HG02870 (cell line): ENCODE data around the gene EPHA1.
"Not testable (repeated sequence)": the region's sequence is repeated elsewhere in the genome, so short reads cannot be mapped to it uniquely, and the experiment has no call there.

Experiments
- ATAC-seq: cut with Tn5 transposase; IDR thresholded peaks from one replicate; pipeline ENCODE4 v1.9.1; 2021; ENCODE audit warnings: mild to moderate bottlenecking, moderate library complexity; ENCODE audit not compliant: unreplicated experiment

The EPHA1 gene

DNA sequence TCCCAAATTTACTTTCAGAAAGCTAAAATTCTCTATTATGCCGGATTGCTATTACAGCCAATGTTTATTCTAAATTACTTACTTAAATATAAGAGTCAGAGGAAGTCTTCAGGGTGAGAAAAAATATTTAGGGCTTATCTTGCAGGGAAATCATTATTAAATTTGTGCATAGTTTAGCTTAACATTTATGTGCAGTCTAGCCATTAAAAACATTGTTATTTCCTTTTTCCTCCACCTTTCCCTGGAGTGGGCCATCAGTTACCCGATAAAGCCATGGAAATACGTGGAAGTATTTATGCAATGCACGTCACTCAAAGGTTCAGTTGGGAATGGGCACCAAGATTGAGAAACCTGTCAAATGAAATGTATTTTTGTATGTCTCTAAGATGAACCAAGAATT, 25.1 kb upstream of the EPHA1 start:
- ATAC-seq, result no peak

DNA sequence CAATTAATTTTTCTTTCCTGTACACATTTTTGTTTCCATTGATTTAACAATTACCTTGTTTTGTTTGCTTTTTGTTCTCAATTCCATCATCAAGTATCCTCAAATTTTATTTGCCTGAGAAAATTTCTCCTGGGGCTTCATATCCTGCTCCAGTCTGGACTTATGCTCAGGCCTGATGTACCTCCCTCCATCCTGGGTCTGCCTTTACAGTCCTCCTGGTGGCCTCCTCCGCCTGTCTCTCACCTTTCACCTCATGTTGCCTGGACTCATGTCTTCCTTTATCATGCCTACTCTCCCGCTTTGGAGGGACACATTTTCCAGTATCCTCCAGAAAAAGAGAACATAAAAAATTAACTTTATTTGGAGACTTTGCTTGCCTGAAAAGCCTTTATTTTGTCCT, 22.5 kb upstream of the EPHA1 start:
- no peak for ATAC-seq

DNA sequence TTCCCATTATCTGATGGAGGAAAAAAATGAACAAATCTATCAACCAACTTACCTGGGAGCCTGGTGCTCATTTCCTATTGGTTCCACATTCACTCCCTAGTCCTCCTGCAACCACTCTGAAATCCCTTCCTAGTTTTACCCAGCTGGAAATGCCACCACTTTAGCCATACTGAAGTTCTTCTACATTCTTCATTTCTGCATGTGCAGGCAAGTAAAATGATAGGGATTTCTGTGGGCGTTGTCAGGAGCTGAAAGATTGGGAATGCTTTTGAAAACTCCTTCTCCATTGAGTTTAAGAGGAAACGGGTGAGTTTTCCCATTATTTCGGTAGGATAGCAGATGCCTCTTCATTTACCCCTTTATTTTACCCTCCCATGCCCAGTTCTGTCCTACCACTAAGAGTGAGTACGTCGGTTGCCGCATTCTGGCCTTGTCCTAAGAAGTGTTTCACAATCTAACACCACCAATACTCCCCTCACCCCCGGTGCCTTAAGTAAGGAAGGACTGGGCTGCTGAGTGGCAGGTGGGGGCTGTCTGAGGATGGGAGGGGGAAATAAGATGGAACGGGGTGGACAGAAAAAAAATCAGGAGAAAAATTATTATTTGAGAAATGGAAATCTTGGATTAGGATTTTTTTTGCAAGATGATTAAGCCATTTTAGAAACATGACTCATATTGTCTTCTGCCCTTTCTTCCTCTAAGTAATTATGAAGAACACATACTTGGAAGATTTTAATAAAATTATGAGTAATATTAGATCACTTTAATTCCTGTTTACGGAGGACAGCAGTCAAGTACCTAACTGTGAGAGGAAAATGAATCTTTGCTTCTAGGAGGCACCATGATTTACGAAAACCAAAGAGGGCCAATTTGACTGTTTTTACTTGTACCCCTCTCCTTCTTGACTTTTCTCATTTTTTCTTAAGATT, 21.4 kb upstream of the EPHA1 start:
- ATAC-seq, result no peak

DNA sequence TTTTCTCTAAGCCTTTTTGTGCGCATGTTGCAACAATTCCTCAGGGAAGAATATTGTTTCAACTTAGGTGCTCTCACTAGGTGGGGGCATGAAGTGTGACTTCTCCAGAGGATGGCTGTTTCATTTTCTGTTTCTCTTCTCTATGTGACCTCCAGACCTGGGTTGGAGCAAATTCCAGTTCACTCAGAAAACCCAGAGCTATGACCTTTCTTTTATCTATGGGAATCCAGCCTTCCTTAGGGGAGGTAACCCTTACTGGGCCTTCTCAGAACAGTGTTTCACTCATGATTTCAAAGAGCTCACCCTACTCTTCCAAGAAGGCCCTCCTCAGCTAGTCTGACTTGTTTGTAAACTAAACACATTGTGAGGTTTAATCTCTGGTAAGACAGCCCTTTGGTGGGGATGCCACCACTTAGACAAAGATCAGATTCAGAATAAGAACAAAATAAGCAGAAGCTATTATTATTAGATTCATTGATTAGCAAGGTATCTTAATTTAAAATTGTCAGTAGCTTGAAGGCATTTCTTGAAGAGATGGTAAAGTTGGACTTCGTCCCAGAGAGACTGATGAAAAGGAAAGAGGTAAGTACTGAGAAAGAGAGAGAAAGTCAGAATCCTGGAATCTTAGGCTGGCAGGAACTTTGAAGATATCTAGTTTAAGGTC, 18.0 kb upstream of the EPHA1 start:
- no peak for ATAC-seq

DNA sequence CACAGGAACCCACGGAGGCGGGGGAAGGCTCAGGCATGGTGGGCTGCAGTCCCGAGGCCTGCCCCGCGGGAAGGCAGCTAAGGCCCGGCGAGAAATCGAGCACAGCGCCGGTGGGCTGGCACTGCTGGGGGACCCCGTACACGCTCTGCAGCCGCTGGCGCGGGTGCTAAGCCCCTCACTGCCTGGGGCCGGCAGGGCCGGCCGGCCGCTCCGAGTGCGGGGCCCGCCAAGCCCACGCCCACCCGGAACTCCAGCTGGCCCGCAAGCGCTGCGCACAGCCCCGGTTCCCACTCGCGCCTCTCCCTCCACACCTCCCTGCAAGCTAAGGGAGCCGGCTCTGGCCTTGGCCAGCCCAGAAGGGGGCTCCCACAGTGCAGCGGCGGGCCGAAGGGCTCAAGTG, 15.8 kb upstream of the EPHA1 start:
- ATAC-seq, result not testable (repeated sequence)

DNA sequence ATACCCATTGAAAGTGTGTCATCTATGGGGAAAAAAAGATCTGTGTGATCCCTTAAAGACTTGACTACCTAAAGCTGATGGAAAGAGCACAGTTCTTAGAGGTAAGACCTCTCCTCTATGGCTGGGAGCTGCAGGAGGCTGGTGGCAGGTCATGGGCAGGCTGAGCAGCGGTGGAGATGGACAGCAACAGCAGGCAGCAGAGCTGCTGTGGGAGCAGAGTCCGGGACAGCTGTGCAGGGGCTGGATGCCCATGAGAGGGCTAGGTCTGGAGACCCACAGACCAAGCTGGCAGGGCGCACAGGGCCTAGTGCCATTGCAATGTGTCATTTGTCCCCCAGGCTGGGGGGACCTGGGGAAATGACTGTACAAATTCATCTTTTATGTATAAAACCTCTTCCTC, 13.4 kb upstream of the EPHA1 start:
- ATAC-seq, result no peak

DNA sequence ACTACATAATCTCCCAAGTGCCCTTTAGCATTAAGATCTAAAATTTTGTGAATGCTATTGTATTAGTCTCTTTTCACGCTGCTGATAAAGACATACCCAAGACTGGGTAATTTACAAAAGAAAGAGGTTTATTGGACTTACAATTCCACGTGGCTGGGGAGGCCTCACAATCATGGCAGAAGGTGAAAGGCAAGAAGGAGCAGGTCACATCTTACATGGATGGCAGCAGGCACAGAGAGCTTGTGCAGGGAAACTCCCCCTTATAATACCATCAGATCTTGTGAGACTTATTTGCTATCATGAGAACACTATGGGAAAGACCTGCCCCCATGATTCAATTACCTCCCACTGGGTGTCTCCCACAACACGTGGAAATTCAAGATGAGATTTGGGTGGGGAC, 12.0 kb upstream of the EPHA1 start:
- ATAC-seq, result not testable (repeated sequence)

DNA sequence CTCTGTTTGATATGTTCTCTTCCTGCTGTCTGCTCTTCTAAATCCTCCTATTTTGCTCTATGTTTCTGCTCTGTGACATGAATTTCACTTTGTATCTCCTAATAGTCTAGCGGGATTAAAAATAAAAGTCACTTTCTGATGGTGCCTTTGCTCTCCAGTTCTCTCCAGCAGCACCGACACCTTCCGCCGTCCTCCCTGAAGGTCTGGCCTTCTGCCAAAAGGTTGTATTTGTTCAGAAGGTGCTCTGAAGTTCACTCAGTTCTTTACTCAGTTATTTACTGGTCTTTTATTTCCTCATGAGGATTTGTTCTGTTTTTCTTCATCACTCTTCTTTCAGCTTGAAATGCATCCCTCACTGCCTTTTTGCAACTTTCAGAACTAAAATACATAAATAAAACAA, 11.2 kb upstream of the EPHA1 start:
- ATAC-seq, result no peak

DNA sequence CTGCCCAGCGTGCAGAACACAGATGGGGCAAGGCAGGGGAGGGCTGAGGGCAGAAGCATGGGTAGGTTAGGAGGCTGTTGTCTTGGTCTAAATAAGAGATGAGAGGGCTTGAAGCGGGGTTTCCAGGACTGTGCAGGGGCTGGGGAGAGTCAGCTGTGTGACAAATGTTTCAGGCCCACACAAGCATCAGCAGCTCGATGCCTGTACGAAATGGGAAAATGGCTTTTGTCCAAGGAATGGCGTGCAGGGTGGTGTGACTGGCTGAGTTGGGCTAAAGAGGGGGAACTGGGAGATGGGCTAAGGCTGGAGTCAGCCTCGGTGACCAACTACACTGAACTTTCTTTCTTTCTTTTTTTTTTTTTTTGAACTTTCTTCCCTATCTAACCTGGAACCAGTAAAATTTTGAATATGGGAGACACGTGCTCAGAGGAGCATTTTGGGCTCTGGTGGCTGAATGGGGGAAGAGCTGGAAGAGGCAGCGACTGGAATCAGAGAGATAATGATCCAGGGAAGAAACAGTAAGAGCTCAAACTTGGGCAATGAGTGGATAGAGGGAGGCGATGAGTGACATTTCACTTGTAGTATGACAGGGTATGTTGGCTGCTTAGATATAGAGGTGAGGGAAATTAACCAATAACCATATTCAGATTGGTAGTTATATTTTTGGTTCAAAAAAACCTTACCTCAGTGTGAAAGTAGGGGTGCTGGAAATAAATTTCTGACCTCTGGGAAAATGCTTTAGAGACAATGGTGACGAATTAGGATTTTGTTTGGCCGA, 10.2 kb upstream of the EPHA1 start:
- no peak for ATAC-seq

DNA sequence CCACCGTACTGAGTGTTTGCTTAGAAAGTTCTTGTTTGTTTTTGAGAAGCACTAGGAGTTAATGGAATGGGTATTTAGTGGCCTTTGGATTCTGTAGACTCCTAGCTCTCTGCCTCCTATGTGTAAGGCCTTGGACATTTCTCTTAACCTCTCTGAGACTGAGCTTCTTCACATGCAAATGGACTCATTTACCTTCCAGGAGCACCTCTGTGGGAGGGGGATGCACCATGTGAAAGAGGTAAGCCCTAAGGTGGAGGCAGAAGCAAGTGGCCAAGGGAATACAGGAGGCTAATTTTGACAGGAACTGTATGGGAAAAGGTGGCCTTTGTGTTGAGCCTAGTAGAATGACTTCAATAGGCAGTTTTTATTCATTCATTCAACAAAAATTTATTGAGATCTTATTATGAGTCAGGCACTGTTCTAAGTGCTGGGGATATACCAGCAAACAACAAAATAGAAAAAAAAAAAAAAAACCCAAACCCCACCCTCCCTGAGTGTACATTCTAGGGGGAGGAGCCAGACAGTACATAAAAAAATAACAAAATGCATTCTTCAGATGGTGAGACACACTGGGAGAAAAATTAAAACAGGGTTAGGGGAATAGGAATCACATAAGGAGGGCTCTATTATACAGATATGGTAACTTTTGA, 9.2 kb upstream of the EPHA1 start:
- no peak for ATAC-seq

DNA sequence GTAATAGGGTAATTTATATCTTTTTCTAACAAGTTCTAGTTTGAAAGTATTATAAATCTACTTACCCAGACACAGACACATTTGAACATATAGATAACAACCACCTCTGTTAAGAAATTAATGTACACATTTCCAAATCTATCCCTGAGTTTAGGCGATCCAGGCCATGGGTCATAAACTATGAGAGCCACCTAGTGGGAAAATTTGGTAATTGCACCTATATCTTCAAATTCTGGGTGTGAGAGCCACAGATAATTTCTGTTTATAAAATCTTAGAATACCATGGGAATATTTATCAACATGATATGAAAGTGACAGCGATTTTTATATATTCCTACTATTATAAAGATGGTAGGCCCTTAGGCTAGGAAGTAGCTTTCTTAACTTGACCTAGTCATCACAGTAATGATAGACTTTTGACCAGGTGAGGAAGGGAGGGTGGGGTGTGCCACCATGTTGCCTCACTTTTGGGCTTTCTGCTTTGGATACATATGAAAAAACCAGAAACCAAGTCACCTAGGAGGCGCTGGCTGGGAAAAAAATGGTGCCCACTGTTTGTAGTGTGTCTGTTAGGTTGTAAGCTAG, 8.0 kb upstream of the EPHA1 start:
- no peak for ATAC-seq

DNA sequence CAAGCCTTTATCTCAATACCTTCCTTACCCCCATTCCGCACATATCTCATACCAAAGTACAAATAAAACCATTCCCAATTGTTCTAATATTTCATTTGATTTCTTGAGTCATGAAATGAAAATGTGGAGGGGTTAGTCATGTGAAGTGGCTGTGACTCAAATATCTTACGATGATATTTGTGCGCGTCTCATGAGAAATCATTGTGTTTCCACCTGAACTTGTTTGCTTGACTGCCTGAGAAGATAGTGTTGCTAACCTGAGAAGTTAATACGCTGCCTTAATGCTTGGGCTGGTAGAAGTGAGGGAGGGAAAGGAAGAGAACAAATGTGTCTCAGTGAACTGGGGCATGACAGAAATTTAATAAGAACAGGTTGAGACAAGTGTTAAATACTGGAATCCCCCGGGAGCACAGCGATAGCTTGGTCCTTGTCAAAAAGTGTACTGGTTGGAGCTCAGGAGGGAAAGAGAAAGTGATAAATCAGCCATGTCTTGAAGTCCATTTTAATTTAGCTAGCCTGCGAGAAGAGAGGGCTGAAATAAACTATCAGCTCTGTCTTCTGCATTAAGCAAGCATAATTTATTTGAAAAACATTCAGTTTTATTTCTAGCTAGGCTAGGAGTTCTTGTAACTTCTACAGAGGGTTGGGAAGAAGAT, 7.2 kb upstream of the EPHA1 start:
- no peak for ATAC-seq

DNA sequence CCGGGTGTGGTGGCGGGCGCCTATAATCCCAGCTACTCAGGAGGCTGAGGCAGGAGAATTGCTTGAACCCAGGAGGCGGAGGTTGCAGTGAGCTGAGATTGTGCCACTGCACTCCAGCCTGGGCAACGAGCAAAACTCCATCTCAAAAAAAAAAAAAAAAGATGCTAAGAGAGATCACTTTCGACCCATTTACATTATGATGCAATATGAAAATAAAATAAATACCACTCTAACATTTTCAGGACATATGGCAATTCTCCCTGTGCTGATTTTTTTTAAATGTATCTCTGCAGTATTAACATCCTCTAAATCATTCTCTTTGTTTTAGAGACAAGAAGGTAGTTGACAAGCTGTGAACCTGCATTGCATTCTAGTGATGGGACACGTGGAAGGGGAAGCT, 6.6 kb upstream of the EPHA1 start:
- ATAC-seq, result not testable (repeated sequence)

DNA sequence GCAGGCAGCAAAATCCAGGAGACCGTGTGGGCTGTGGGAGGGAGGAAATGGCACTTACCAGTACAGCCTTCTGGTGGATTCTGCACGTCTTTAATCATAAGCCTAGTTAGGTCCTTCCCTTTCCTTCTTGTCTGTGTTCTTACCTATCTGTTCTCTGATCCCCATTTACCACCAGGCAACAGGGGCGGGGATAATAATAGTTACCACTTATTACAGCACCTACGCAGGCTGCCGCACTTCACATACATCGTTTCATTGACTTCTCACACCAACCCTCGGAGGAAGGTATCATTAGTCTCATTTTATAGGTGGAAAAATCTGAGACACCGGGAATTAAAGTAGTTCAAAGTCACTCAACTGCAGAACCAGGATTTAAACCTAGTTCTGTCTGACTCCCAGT, 4.5 kb upstream of the EPHA1 start:
- ATAC-seq, result no peak

DNA sequence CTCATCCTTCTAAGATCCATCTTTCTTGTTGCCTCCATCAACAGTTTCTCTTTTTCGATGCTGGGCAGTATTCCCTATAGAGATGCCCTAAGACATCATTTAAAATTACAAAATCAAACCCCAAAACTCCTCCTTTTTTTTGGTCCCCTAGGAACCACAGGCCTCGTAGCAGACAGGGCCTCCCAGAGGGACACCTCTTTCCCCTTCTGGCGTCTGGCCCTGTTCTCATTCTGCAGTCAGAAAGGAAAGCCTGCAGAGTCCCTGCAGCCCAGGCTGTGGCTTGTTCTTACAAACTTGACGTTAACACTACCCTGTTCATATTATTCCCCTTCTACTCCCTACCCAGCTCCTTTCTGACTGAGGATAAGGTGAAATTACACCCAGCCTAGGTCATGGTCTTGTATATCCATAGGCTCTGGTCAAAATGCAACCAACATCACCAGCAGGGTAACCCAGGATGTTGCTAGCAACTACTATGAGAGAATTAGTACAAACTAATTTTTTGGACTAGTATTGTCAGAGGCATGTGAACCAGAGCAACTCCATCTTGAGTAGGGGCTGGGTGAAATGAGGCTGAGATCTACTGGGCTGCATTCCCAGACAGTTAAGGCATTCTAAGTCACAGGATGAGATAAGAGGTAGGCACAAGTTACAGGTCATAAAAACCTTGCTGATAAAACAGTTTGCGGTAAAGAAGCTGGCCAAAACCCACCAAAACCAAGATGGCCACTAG, 3.5 kb upstream of the EPHA1 start:
- no peak for ATAC-seq

DNA sequence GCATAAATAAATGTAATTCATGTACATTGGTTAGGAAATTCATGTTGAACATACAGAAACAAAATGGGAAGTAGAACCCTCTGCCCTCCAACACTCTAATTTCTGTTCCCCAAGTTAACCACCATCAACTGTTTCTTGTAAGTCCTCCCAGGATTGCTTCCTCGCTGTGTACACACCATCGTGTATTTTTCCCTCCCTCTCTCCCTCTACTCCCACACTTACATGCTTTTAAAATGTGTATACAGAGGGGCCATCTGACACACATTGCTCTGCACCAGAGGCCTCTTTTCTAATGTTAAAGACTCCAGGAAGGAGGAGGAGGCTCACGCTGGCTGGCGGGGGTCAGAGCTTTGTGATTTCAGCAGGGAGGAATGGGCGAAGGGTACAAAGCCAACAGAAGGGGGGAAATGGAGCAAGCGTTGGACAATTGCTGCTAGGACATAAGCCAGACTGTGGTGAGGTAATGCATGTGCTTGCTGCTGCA, 1.9 kb upstream of the EPHA1 start:
- ATAC-seq, result no peak

DNA sequence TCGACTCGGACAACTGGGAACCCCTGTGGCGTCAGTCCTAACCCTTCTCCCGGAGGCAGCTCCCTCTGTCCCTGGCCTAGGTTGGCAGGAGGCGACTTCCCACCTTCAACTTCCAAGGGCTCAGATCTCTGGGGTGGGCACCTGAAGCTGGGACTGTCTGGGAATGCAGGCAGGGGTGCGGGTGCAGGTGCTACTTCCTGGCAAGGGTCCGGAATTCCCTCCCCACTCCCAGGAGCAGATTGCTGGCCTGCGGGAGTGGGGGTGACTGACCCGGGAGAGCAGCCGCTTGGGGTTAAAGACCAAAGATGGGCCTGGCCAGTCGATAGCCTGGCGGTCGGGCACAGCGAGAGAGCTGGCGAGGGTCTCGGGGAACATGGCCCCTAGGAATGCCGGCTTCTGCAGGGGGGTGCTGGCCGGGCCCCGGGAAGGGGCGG, 387 bp downstream of the EPHA1 start:
- no peak for ATAC-seq

DNA sequence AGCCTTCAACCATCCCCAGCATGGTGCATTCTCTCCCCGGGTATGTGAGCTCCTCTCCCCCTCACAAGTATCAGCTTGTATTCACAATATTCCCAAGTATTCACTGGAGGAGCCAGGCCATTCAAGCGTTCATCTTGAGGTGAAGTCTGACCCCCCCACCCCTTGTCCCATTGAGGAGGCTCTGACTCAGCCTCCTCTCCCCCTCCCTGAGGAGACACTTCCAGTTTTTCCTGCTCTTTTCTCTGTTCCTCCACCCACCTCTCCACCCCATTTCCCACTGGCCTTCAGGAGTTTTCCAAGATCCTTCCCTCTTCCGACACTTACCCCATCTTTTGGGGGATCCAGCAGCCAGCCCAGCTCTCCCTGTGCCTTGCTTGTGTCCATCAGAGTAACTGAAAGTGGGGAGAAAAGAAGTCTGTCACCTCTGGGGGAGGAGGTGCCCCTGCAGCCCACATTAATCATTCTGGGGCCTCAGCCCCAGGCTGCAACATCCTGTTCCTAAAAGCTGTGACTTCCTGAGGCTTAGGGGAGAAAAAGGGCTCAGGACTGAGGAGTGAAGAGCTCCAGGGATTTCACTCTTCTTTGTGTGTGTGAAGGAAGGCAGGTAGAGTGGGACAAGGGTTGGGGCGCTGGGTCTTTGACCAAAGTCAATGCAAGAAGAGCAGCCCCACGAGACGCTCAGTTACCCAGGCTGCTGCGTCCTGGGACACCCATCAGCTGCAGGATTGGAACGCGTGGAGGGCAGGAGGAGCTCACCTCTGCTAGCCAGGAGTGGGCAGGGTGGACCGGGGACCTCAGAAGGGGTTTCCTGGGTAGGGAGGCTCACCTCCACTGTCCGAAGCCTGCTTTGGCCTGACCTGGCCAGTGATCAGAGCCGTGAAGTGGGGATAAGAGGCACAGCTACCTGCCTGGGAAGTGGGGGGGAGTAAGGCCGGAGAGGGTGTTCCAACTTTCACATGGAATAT, 1.1 kb downstream of the EPHA1 start:
- ATAC-seq, result no peak
